HG03439 (cell line): ENCODE measurements around the gene TIMP3.

Experiments
- ATAC-seq: cut with Tn5 transposase; IDR thresholded peaks from one replicate; pipeline ENCODE4 v1.9.1; 2021; ENCODE audit warnings: mild to moderate bottlenecking, moderate library complexity; ENCODE audit not compliant: unreplicated experiment

Gene TIMP3

GRCh38 chr22:32785321-32786026 is 16.0 kb upstream of the TIMP3 start:
- ATAC-seq = no peak

- no peak for ATAC-seq
Observed at GRCh38 chr22:32786027-32786418, 15.5 kb upstream of the TIMP3 start.

DNA sequence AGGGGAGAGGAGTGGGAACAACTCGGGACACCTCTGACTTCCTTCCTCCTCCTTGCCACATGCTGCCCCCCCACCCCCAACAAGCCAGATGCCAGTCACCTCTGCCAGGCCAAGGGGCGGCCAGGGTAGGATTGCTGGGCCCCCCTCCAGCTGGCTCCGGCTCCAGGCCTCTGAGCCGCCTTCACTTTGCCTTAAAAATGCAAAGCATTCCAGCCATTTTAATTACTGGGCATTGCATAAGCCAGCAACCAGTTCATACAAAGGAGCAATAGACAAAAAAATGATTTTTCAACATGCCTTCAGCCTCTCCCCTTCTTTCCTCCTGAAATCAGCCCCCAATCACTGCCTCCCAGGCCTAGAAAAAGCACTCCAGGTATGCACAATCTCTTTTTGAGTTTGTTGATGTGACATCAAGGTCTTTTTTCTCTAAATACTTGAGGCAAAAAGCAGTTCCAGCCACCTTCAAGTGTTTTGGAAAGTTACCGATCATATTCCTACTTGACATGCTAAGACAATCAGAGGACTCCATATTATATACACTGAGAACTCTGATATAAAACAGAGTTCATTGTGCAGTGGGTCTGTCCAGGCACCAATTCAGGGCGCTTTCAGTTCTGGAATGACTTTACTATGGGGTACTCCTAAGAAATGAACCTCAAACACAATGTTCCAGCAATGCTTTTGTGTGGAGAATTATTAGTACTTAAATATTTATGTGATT is 12.4 kb upstream of the TIMP3 start:
- ATAC-seq = no peak

GRCh38 chr22:32789797-32790620 is 11.5 kb upstream of the TIMP3 start:
- ATAC-seq = no peak

- no peak for ATAC-seq
Observed at GRCh38 chr22:32791056-32791455, 10.4 kb upstream of the TIMP3 start.

DNA sequence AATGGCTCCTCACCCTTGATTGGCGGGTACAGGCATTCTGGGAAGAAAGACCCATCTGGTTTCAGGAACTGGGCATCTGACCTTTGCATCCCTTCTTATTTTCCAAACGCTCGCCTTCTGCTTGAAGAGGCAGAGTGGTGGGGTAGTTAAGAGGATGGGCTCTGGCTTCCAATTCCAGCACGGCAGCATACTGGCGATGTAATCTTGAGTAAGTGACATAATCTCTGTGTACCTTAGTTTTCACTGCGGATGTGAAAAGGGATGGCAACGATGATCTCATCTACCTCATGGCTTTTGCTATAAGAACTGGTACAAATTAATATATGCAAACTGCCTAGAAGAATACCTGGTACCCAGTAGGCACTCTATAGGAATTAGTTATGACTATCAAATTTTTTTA is 10.0 kb upstream of the TIMP3 start:
- no peak for ATAC-seq

DNA sequence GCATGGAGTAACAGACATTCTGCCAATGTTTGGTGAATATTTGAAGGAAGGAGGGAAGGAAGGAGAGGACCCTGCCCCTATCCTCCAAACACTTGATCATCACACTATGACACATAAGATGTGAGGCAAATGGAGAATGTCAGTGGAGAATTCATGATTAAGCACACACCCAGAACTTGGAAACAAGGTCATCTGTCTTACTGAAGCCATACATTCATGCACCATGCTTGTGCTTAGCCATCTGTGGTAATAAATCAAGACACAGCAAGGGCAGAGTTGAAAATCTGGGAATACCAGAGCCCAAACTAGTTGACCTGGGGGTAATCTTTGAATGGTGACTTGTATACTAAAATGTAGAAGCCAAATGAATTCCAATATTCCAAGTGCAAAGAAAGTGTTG is 7.9 kb upstream of the TIMP3 start:
- no peak for ATAC-seq

DNA sequence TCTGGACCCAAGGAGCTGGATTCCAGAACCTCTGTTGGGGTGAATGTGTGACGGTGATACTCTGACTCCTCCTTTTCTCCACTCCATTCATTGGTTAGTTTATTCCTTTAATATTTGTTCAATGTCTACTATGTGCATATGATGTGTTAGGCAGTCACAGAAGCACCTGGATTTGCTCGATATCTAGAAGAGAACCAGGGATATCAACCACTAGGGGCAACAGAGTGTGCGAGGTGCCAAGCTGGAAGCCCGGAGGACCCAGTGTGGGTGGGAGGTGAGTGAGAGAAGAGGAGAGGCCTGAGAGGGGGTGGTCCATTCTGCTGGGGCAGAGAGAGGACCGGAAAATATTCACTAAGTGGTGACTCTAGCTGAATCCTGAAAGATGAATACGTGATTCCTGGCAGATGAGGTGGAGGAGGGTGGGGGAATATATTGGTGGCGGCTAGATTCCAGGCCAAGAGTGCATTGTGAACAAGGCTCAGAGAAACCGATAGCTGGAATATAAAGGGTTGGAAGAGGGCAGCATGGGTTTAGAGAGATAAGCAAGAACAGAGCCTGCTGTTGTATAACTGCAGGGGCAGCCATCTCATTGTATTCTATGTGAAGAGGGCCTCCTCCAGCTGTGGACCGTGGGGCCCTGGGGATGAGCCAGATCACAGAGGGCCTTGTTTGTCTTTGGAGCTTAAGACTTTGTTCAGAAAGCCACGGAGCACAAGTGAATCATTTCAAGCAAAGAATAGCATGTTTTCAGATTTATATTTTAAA is 6.9 kb upstream of the TIMP3 start:
- no peak for ATAC-seq

DNA sequence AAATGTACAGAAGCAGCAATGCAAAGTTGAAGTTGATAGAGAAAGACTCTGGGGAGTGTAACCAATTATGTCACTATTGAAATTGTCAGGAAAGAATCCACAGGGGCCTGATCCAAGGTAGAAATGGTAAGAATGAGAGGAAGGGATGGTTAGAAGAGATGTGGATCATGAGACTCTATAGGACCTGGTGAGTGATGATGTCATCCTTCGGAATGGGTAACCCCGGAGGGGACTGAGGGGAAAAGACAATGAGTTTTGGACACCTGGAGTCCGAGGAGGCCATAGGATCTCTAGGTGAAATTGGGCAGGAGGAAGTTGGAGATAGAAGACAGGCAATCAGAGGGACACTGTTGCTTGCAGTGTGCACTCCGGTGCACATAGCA is 6.3 kb upstream of the TIMP3 start:
- ATAC-seq = no peak

DNA sequence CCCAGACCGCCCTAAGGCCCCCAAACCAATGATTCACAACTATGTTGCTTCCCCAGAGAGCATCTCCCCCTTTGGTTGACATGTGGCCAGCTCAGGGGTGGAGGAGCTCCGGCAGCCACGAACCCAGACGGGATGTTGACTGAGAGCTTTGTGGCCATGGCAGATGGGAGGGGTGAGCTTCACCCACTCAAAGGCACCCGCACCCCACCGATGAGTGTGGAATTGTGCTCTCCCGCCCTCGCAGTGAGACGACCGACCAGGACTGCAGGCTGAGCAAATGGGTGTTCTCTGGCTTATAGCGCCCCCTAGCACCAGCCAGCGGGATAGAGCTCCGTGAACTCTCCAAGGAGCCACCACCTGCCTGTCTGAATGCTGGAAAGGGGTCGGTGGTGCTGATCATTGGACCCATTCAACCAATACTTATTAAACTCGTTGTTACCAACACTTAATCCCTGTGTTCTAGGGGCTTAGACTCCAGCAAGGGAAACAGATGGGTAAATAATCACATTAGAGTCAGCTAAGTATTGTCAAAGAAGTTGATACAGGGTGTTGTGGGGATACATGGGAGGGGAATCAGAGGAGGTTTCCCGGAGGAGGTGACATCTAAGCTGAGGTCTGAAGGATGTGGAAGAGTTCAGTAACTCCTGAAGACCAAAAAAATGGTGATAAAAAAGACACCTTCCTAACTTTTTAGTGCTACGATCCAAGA is 4.5 kb upstream of the TIMP3 start:
- ATAC-seq = no peak

DNA sequence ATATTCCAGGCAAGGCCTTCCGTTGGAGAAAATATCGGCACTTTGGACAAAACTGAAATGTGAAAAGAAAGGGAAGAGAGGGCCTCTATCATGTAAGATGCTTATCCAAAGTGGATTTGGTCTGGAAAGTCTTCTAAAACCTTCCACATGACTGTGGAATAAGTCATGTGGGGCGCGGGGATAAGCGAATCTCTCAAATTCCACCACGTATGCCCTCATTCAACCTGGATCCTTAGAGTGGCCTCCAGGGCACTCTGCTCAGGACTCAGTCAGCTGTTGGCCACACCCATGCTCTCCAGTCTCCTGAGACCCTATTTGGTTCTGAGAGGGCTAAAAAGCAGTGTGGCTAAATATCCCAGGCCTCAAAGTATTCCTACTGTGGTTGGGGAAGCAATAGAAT is 2.0 kb upstream of the TIMP3 start:
- no peak for ATAC-seq

DNA sequence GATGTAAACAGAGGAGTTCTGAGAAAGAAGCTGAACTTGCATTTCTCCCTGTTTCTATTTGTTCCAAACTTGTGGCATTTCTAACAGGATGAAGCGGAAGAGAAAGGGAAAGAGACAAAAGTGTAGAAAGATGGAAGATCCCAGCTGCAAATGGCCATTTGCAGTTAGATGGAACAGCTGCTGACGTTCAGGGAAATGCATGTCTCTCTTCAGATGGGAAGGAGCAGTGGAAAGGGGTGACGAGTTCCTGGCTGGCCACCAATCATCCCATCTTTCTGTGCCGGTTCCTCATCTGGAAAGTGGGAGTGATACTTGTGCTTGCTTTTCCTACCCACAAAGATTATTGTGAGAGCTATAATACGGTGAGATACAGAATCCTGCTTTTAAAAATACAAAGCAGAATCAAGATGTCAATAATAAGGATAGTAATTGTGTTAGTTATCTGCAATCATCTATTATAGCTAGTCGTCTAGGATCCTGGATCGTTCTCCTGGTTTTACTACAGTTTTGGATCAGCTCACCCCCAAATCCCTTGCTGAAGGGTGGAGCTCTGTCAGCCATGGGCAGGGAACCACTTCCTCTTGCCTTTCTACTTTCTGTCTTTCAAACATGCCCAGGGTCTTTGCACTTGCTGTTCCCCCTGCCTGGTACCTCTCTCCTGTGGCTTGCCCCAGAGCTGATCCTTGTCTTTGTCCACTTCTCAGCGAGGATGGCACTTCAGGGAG is 1.2 kb upstream of the TIMP3 start:
- ATAC-seq = no peak

DNA sequence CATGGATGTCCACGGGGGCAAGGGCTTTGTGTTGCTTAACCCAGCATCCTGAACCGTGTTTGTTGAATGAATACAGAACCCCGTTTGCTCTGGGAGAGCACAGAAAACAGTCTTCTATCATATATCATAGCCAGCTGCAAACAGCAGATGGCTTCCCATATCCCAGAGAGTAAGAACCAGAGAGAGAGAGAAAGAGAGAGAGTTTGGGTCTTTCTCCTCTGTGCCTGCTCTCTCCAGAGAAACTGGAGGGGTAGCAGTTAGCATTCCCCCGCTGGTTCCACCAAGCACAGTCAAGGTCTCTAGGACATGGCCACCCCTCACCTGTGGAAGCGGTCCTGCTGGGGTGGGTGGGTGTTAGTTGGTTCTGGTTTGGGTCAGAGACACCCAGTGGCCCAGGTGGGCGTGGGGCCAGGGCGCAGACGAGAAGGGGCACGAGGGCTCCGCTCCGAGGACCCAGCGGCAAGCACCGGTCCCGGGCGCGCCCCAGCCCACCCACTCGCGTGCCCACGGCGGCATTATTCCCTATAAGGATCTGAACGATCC is 440 bp upstream of the TIMP3 start:
- ATAC-seq = no peak

DNA sequence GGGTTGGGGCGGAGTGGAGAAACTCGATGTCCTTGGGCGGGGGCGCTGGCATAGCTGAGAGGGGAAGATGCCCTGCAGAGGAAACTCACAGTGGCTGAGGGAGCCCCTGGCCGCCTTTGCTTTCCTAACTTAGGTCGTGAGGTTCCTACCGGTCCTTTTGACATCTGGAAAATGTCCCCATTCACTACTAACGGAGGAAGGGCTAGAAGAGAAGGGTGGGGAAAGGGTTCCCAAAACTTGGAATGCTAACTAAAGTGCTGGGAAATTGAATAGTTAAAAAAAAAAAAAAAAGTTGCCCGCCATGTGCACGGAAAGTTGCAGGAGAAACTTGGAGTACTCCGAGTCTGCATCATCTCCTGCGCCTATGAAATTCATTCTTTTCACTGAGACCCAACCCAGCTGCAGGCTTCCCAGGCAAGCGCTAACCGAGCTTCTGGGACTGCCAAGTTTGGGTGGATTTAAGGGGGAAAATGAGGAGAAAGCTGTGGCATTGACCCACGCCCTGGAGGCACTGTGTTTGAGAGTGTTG is 796 bp downstream of the TIMP3 start:
- ATAC-seq = no peak

- no peak for ATAC-seq
Observed at GRCh38 chr22:32803020-32803737, 1.7 kb downstream of the TIMP3 start.

- ATAC-seq = no peak
Observed at GRCh38 chr22:32803738-32804435, 2.4 kb downstream of the TIMP3 start.

DNA sequence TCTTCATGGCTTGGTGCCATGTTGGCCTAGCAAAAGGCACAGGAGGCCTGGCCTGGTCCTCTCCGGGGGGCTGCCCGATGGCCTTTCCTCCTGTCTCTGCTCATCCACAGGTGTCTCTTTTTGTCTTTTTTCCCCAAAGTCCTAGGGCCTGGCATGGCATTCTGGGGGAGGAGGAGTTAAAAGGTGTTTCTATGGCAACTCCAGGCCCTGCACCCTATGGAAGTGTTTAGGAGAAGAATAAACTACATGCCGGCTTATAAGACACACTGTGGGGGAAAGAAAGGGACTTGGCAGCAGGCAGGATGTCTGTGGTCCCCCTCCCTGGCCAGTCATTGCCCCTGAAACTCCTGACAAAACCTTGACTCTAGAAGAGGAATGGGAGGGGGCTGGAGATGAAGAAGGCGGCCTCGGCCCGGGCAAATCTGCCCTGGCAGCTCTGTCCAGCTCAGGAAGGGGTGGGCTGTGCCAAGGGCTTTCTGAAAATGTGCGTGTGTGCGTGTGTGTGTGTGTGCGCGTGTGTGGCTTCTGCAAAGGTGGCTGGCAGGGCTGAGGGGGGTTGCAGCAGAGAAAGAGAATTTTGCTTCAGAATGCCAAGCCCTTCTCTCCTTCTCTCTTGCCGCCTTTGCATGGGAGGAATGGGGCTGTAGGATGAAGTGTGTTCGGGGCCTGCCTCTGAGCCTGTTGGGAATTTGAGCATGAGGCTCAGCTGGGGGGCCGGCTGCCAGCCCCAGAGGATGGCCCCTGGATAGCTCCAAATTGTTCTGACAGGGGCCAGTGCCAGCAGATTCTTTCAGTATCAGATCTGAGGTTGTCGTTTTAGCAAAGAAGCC is 3.2 kb downstream of the TIMP3 start:
- ATAC-seq = no peak
